Measurements from ENCODE around the gene TET1. TPM values are rescaled to one million over a fixed set of nuclear protein-coding genes. Genes with fewer than 3 reads are reported as not detected.
A peak's percentile ranks its signal among the peaks of the same experiment; 100 is the strongest.

TET1 gene
- total RNA-seq, 1 donor from 2014 or later: 0.52 TPM

DNA sequence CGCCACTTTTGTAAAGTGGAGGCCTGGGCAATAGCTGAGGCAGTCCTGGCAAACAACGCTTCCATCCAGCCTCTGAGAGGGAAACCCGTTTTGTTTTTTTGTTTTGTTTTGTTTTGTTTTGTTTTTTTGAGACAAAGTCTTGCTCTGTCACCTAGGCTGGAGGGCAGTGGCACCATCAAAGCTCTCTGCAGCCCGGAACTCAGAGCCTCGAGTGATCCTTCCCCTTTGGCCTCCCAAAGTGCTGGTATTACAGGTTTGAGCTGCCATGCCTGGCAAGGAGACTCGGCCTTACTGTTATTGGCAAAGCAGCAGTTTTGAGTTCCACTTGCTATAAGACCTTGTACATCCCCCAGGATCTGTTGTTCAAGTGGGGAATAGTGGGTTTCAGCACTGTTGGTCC lies 22.3 kb upstream of the TET1 start:
- no peak overlapping the region for H3K4me3 ChIP-seq (ENCODE audit: low read depth, low read length)
- DNase-seq (ENCODE audit: low read depth): no peak
- TF ChIP-seq, protein P1, sequence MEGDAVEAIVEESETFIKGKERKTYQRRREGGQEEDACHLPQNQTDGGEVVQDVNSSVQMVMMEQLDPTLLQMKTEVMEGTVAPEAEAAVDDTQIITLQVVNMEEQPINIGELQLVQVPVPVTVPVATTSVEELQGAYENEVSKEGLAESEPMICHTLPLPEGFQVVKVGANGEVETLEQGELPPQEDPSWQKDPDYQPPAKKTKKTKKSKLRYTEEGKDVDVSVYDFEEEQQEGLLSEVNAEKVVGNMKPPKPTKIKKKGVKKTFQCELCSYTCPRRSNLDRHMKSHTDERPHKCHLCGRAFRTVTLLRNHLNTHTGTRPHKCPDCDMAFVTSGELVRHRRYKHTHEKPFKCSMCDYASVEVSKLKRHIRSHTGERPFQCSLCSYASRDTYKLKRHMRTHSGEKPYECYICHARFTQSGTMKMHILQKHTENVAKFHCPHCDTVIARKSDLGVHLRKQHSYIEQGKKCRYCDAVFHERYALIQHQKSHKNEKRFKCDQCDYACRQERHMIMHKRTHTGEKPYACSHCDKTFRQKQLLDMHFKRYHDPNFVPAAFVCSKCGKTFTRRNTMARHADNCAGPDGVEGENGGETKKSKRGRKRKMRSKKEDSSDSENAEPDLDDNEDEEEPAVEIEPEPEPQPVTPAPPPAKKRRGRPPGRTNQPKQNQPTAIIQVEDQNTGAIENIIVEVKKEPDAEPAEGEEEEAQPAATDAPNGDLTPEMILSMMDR (conservative IDR thresholded peaks at IDR 0.05; ENCODE audit: low read depth, low read length): no peak

DNA sequence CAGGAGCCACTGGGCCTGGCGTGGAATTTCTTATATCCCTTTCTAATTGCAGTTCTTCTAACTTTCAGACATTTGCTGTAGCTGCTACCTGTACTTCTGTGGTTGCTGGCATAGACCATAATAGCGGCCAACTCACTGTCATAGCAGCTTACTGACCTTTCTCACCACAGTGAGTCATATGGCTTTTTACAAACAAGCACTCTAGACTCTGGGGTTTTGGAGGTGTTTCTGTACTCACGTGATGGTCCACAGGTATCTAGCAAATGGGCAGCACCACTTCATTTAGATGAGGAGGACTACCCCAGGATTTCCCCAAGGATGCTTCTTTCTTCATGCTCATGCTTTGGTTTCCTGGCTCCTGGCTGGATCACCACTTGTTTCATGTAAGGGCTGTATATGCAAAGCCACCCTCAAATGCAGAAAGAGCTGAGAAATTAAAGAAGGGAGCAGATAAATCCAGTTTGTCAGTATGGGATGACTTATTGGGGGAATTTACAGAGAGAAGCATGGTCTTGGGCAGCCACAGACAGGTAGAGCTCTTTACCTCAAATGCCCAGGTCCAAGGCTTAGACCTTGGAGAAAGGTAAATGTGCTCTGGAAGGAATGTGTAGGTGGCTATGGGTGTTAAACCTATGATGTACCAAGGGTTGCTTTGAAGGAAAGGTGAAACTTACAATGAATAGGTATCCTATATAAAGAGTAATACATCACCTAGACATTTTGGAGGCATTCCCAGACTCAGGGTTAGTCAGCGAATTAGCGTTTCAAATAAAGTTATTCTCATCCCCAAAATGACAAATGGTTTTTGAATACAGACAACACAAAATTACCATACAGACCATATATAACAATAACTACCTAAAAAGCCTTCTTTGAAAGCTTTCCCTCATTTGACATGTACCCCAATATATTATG lies 16.9 kb upstream of the TET1 start:
- H3K4me3 ChIP-seq (ENCODE audit: low read depth, low read length): no peak overlapping the region
- TF ChIP-seq, protein P1 (conservative IDR thresholded peaks at IDR 0.05; ENCODE audit: low read depth, low read length): no peak
- peak; percentile 51 for DNase-seq (ENCODE audit: low read depth)

DNA sequence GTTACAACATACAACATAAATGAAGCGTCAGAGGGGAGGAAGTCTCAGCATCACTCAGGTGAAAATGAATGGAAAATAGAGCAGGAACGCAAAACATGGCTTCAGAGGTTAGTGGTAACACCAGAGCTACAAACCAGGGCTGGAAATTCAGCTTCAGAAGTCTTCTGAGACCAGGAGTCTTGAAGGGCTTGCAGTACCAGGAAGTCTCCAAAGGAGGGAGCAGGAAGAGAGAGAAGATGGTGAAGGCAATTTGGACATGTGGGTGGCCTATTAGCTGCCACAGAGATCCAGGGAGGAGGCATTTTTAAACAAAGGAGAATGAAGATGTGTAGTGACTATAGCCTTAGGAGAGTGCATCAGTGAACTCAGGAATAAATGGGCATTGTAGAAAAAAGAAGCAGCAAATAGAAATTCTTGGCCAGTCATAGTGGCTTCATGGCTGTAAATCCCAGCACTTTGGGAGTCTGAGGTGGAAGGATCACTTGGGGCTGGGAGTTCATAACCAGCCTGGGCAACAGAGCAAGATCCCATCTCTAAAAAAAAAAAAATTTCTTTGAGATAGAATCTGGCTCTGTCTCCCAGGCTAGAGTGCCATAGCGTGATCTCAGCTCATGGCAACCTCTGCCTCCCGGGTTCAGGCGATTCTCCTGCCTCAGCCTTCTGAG lies 9.3 kb upstream of the TET1 start:
- DNase-seq (ENCODE audit: low read depth): no peak
- H3K4me3 ChIP-seq (ENCODE audit: low read depth, low read length): no peak overlapping the region
- TF ChIP-seq, protein P1 (conservative IDR thresholded peaks at IDR 0.05; ENCODE audit: low read depth, low read length): peak; percentile 94

DNA sequence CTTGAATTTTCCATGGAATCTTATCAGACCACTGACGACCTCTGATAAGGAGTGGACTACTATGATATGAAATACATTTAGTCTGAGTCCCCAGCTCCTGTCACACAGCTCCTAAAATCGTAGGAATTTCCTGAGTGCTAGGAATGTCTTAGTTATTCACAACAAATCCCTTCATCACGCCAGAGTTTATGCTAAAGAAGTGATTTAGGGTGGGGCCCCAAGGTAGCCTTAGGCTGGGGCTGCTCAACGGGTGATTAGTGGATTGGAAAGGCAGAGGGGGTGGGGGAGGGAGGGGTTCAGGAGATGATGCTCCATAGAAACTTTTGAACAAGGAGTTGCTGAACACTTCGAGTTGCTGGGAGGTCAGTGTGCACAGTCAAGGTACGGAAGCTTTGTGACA lies 7.0 kb upstream of the TET1 start:
- H3K4me3 ChIP-seq (ENCODE audit: low read depth, low read length): no peak overlapping the region
- TF ChIP-seq, protein P1 (conservative IDR thresholded peaks at IDR 0.05; ENCODE audit: low read depth, low read length): no peak
- no peak for DNase-seq (ENCODE audit: low read depth)

DNA sequence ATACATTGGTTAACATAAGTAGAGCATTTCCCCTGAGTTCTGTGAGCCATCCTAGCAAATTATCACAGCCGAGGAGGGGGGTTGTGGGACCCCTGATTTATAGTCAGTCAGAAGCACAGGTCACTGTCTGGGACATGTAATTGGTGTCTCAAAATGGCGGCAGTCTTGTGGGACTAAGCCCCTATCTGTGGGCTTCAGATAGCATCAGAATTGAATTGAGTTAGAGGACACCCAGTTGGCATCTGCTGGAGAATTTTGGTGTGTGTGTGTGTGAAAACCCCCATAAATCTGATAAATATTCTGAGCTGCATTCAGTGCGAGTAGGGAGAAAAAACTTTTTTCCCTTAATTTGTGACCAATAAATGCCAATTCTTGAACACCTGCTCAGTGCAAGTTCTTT lies 6.5 kb upstream of the TET1 start:
- TF ChIP-seq, protein P1 (conservative IDR thresholded peaks at IDR 0.05; ENCODE audit: low read depth, low read length): no peak
- H3K4me3 ChIP-seq (ENCODE audit: low read depth, low read length): no peak overlapping the region
- DNase-seq (ENCODE audit: low read depth): no peak

DNA sequence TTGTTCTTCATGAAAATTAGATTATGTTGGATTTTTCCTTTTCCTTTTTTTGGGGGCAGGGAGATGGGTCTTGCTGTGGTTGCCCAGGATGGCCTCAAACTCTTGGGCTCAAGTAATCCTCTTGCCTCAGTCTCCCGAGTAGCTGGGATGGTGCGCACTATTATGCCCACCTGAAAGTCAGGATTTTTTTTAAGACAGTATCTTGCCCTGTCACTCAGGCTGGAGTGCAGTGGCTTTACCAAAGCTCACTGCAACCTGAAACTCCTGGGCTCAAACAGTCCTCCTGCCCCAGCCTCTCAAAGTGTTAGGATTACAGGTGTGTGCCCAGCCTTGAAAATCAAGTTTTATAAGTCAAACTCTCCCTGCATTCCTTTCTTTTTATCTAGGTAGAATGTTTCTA lies 1.7 kb upstream of the TET1 start:
- no peak for DNase-seq (ENCODE audit: low read depth)
- TF ChIP-seq, protein P1 (conservative IDR thresholded peaks at IDR 0.05; ENCODE audit: low read depth, low read length): no peak
- H3K4me3 ChIP-seq (ENCODE audit: low read depth, low read length): no peak overlapping the region
